HG03521 (cell line): ENCODE measurements around the gene PLCD1.
"Not testable (repeated sequence)": the region's sequence is repeated elsewhere in the genome, so short reads cannot be mapped to it uniquely, and the experiment has no call there.

Experiments
- ATAC-seq: cut with Tn5 transposase; IDR thresholded peaks from one replicate; pipeline ENCODE4 v1.9.1; 2021; ENCODE audit warnings: mild to moderate bottlenecking, moderate library complexity; ENCODE audit not compliant: unreplicated experiment

The PLCD1 gene

DNA sequence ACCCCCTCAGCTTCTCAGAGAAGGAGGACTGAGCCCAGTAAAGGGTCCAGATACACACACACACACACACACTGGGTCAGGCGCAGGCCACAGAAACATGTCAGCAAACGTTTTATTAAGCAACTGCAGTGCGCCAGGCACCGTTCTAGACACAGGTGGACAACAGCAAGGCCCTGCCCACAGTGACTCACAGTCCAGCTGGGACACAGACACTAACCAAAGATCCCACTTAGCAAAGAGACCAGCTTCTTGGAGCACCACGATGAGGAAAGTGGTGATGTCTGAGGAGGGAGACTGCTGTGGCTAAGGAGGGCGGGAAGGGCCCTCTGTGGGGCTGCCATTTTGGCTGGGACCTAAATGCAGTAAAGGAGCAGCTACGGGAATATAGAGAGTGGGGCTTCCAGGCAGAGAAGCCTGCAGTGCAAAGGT, 41.7 kb downstream of the PLCD1 start:
- no peak for ATAC-seq

DNA sequence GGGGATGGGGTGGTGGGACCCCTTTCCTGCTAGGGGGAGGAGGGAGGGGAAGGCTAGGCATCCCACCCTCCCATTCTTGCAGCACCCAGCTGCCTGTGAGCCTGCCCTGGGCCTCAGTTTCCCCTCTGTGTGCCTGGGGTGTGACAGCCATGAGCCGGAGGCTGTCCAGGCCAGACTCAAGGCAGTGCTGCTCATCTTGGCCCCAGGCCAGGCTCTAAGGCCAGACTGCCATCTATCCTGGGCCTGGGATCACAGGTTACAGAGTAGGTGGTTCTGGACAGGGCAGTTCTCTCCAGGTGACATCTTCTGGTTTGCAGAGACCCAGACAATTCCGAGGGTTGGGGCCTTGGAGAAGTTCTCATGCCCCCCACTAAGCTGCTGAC, 42.1 kb downstream of the PLCD1 start:
- ATAC-seq = no peak

GRCh38 chr3:37986479-37987314, 42.7 kb downstream of the PLCD1 start:
- ATAC-seq = no peak

DNA sequence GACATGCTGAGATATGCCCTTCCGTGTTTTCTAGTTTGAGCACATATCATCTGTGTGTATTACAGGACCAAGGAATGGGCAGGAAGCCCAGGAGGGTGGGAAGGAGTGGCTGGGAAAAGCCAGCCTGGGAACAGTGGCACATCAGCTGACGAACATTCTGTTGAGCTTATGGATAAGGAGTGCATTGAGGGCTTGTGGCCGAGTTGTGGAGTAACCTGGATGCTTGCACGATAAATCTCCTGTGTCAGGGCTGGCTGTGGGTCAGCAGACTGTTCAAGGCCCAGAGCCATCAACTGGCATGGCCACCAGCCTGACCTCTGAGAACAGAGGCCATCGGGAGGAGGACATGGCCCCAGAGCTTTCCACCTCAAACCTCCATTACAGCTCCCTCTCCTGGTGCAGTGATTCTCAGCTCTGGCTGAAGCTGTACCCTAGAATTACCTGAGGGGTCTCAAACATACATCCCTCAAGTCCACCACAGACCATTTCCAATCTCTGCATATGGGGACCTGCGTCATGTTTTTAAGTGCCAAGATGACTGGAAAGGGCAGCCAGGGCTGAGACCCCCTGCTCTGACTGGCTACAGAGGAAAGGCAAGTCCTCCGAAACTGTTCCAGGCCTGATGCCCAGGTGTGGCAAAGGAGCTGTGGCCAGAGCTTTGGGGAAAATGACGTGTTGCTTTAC, 43.7 kb downstream of the PLCD1 start:
- ATAC-seq = no peak

DNA sequence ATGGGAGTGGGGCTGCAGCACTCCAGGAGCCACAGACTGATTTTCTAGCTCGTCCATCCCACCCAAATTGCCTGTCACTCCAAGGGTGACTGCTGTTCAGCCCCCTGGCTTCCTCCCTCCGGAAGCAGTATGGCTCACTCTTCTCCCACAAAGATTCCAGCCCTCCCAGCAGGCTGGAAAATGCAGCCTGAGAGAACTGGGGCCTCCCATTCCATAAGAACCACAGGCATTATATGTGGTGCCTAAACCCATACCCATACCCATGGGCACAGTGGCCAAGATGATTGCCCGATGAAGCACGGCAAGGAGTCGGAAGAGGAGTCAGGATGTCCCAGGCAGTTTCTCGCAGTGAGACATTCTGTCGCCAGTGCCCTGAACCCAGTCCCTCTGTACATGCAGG, 44.8 kb downstream of the PLCD1 start:
- no peak for ATAC-seq

DNA sequence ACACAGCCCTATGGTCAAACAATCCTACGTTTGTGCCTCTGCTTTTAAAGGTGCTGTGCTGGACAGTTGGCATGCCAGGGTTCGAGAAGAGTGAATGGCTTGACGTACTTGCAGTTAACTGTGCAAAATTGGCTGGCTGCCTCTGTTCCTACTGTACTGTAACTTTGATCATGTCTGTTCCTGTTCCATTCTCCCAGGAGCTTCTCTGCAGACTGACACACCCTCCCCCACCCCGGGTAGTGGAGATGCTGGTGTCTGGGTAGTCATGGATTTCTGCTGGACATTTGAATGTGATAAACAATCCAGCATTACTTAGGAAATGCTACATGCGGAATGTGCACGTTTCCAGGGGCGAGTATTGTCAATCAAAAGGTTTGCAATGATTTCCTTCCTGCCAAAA, 45.4 kb downstream of the PLCD1 start:
- ATAC-seq = no peak

DNA sequence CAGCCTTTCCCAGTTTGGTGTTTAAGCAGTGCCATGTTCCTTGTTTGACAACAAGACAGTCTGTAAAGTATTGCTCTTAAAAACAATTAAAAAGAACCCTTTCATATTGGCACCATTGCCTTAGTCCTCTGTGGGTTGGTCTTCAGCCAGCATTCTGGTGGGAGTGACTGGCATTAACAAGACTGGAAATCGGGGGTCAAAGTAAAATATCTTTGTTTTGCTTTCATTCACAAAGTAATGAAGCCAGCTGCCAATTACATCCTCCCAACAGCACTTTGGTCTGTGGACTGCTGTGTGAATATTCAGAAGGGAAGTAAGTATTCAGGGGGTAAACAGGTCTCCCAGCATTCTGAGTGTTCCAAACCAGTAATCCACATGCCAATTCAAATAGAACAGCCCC, 47.1 kb downstream of the PLCD1 start:
- no peak for ATAC-seq

DNA sequence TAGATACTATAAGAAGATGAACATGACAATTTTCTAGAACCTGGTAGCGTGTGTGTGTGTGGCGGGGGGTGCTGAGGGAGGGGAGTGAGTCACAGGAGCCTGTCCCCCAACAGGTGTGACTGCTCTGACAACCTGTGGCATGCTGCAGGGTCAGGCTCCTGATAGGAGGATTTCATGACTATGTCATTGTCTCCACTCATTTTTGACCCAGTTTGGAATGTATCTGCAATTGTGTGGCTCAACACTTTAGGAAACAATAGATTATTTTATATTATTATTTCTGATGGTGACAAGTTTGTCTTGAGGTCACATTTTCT, 48.1 kb downstream of the PLCD1 start:
- no peak for ATAC-seq

GRCh38 chr3:37980462-37981347, 48.7 kb downstream of the PLCD1 start:
- no peak for ATAC-seq

DNA sequence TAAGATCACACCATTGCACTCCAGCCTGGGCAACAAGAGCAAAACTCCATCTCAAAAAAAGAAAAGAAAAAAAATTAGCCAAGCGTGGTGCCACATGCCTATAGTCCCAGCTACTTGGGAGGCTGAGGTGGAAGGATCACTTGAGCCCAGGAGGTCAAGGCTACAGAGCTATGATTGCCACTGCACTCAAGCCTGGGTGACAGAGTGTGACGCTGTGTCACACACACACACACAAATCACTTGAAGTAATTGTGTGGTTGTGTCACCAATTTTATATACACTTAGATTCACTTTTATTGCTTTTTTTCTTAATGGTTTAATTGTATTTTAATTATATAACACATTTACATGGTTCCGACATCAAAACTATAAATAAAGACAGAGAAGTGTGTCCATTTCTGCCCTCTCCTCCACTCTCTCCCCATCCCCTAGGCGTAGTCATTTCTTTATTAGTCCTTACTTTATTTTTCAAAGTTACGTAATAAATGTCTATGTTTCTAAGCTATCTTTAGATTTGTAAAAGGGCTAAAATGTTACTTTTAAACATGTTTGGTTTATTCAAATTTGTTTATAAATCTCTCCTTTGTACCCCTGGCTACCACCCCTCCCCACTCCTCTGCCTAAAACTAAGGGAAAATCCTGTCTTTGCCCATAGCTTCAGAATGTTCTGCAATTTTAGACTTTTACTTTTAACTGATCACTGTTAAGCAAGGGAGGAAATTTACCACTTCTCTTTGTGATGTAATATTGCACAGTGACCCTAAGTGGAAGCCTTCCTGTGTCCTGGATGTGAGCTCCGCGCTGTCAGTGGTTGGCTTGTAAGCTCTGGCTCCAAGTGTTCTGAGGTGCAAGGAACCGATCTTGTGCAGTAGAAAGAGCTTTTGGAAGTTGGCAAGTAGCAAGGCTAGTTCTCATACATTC, 49.6 kb downstream of the PLCD1 start:
- no peak for ATAC-seq

GRCh38 chr3:37974121-37975083, 55.0 kb downstream of the PLCD1 start:
- ATAC-seq = peak; percentile 63

GRCh38 chr3:37973246-37974054, 56.0 kb downstream of the PLCD1 start:
- no peak for ATAC-seq

DNA sequence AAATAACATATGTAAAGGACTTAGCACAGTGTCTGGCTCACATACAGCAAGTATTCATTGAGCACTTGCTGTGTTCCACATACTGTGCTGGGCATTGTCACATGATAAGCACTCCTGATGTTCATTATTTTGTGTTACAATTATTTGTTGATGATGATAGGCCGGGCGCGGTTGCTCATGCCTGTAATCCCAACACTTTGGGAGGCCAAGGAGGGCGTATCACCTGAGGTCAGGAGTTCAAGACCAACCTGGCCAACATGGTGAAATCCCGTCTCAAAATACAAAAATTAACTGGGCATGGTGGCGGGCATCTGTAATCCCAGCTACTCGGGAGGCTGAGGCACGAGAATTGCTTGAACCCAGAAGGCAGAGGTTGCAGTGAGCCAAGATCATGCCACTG, 57.4 kb downstream of the PLCD1 start:
- ATAC-seq = not testable (repeated sequence)

GRCh38 chr3:37971467-37971866, 58.0 kb downstream of the PLCD1 start:
- ATAC-seq = no peak

GRCh38 chr3:37970802-37971201, 58.6 kb downstream of the PLCD1 start:
- ATAC-seq = no peak

DNA sequence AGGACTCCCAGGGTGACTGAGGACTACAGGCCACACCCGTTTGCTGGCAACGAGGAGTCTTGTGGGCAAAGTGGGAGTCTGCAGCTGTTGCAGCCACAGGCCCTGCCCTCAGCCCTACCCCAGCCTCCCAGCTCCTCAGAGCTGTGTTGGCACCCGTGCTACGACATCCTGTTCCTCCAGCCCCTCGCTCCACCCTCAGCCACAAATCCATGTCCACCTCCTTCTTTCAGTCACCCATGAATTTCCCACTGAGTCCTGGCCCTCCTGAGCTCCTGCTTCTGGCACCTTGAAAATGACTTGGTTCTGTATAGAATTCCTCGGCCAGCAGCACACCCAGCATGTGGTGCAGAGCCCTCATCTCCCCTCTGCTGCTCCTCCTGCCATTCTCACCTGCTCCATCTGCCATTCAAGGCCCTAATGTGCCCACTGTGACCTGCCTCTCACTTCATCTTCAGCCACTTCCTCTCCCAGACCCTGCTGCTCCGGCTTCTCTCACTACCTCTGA, 59.8 kb downstream of the PLCD1 start:
- ATAC-seq = no peak

DNA sequence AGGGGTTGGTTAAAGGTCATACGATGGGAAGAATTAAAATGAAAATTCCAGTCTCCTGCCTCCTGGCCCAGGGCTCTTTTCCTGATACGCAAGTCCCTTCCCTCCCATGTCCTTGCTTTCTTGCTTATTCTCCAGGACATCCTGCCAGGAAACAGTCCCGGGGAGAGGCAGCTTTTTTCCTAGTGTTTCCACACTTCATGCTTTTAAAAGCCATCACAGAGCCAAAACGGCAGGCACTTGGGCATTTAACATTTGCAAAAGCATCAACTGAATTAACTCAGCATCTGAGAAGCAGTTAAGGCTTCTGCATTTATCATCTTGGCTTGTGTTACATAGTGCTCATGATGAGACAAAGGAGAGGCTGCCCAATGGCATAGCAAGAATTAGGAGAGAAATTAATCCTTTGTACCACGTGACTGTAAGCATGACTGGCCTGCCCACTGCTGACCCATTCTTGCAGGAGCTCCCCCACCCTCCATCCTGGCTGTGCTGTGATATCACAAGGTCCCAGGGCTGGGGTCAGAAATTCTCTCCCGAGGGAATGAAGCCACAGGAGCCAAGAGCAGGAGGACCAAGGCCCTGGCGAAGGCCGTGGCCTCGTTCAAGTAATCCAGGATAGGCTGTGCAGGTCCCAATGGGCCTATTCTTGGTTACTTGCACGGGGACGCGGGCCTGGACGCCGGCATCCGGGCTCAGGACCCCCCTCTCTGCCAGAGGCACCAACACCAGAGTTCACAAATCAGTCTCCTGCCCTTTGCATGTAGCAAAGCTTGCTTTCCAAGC, 60.4 kb downstream of the PLCD1 start:
- no peak for ATAC-seq

GRCh38 chr3:37968199-37968598, 61.2 kb downstream of the PLCD1 start:
- ATAC-seq = no peak
